Stomach smooth muscle (tissue), 2 donors: ENCODE data around the gene DAD1.
"Not testable (repeated sequence)": the region's sequence is repeated elsewhere in the genome, so short reads cannot be mapped to it uniquely, and the experiment has no call there.

ENCODE experiments used
- H3K27ac ChIP-seq: one replicate; pipeline ENCODE4 v1.7.0; 2013; ENCODE audit warnings: mild to moderate bottlenecking, low read length, inconsistent platforms
- H3K27me3 ChIP-seq, 2 donors: one replicate each; pipeline ENCODE4 v1.7.0; 2013; ENCODE audit warnings: low read length in 2 of 2; ENCODE audit not compliant: insufficient read depth in 2 of 2, control insufficient read depth in 1 of 2
- H3K36me3 ChIP-seq, 2 donors: one replicate each; pipeline ENCODE4 v1.7.0; 2013; ENCODE audit warnings: low read length in 2 of 2; ENCODE audit not compliant: control insufficient read depth in 2 of 2, insufficient read depth in 2 of 2
- H3K4me1 ChIP-seq: one replicate; pipeline ENCODE4 v1.7.0; 2013; ENCODE audit warnings: low read length; ENCODE audit not compliant: control insufficient read depth, insufficient read depth
- H3K4me3 ChIP-seq, 2 donors: one replicate each; pipeline ENCODE4 v1.7.0; 2013; ENCODE audit warnings: low read length in 2 of 2
- H3K9ac ChIP-seq, 2 donors: one replicate each; pipeline ENCODE4 v1.7.0; 2013; ENCODE audit warnings: low read length in 2 of 2, mild to moderate bottlenecking in 1 of 2
- H3K9me3 ChIP-seq, 2 donors: one replicate each; pipeline ENCODE4 v1.7.0; 2013; ENCODE audit warnings: low read length in 2 of 2; ENCODE audit not compliant: control insufficient read depth in 2 of 2
- donor health status: healthy.
- donor health status: Pancreatic carcinoma.

The DAD1 gene

GRCh38 chr14:22569737-22570131 lies 19.3 kb downstream of the DAD1 start:
- Histone ChIP-seq H3K9ac (no peak overlapping the region), H3K27me3 (no peaks in the 10 kb centered on the region), H3K4me3 (no peak overlapping the region), H3K36me3 (peaks cover 14% of the 10 kb centered on the region in 2 donors), H3K27ac (no peak overlapping the region), H3K4me1 (peaks cover 11% of the 10 kb centered on the region), H3K9me3 (no peaks in the 10 kb centered on the region)

GRCh38 chr14:22569106-22569736 lies 19.8 kb downstream of the DAD1 start:
- Histone ChIP-seq H3K9ac (no peak overlapping the region), H3K4me1 (peaks cover 16% of the 10 kb centered on the region), H3K9me3 (no peaks in the 10 kb centered on the region), H3K36me3 (peaks cover 10 to 14% of the 10 kb centered on the region in 2 donors), H3K27me3 (no peaks in the 10 kb centered on the region), H3K27ac (no peak overlapping the region), H3K4me3 (no peak overlapping the region)

- Histone ChIP-seq H3K4me3 (no peak overlapping the region), H3K9ac (no peak overlapping the region), H3K27ac (no peak overlapping the region), H3K27me3 (no peaks in the 10 kb centered on the region), H3K36me3 (peaks cover 2 to 4% of the 10 kb centered on the region in 2 donors), H3K4me1 (peaks cover 20% of the 10 kb centered on the region), H3K9me3 (no peaks in the 10 kb centered on the region)
Measured at GRCh38 chr14:22567437-22567836, 21.6 kb downstream of the DAD1 start.

GRCh38 chr14:22566845-22567244 lies 22.2 kb downstream of the DAD1 start:
- Histone ChIP-seq H3K27ac (no peak overlapping the region), H3K36me3 (peaks cover 0 to 2% of the 10 kb centered on the region in 2 donors), H3K4me3 (no peak overlapping the region), H3K4me1 (peaks cover 20% of the 10 kb centered on the region), H3K9ac (no peak overlapping the region), H3K9me3 (no peaks in the 10 kb centered on the region), H3K27me3 (no peaks in the 10 kb centered on the region)

- H3K36me3 ChIP-seq = not testable (repeated sequence)
Measured at GRCh38 chr14:22566266-22566665, 22.8 kb downstream of the DAD1 start.

GRCh38 chr14:22565391-22565945 lies 23.6 kb downstream of the DAD1 start:
- no peaks in the 10 kb centered on the region for H3K27me3 ChIP-seq
- H3K27ac ChIP-seq = no peak overlapping the region
- peaks cover 20% of the 10 kb centered on the region for H3K4me1 ChIP-seq
- H3K9ac ChIP-seq = no peak overlapping the region
- H3K36me3 ChIP-seq = peaks cover 0 to 2% of the 10 kb centered on the region in 2 donors
- no peak overlapping the region for H3K4me3 ChIP-seq
- no peaks in the 10 kb centered on the region for H3K9me3 ChIP-seq

More at GRCh38 chr14:22566266-22566665, 22.8 kb downstream of the DAD1 start:
- H3K27me3 ChIP-seq, H3K9ac ChIP-seq, H3K27ac ChIP-seq, H3K9me3 ChIP-seq, H3K4me3 ChIP-seq: not testable (repeated sequence)
- H3K4me1 ChIP-seq = peaks cover 20% of the 10 kb centered on the region

GRCh38 chr14:22564463-22564862 lies 24.6 kb downstream of the DAD1 start:
- Histone ChIP-seq H3K27ac (peak overlapping the region; percentile 71), H3K4me1 (peaks cover 16% of the 10 kb centered on the region), H3K9me3 (no peaks in the 10 kb centered on the region), H3K9ac (no peak overlapping the region), H3K36me3 (peaks cover 0 to 2% of the 10 kb centered on the region in 2 donors), H3K27me3 (no peaks in the 10 kb centered on the region), H3K4me3 (no peak overlapping the region)

- no peak overlapping the region for H3K4me3 ChIP-seq
- no peaks in the 10 kb centered on the region for H3K36me3 ChIP-seq
- no peaks in the 10 kb centered on the region for H3K27me3 ChIP-seq
- H3K9me3 ChIP-seq = no peaks in the 10 kb centered on the region
- peak overlapping the region; percentile 71 for H3K27ac ChIP-seq
- peaks cover 16% of the 10 kb centered on the region for H3K4me1 ChIP-seq
- H3K9ac ChIP-seq = no peak overlapping the region
Measured at GRCh38 chr14:22563987-22564386, 25.0 kb downstream of the DAD1 start.

- no peak overlapping the region for H3K4me3 ChIP-seq
- no peaks in the 10 kb centered on the region for H3K36me3 ChIP-seq
- no peak overlapping the region for H3K27ac ChIP-seq
- peaks cover 26% of the 10 kb centered on the region for H3K4me1 ChIP-seq
- H3K9me3 ChIP-seq = no peaks in the 10 kb centered on the region
- H3K9ac ChIP-seq = no peak overlapping the region
- no peaks in the 10 kb centered on the region for H3K27me3 ChIP-seq
Measured at GRCh38 chr14:22561661-22562579, 27.1 kb downstream of the DAD1 start.

GRCh38 chr14:22561366-22561660 lies 27.7 kb downstream of the DAD1 start:
- H3K27ac ChIP-seq = peak overlapping the region; percentile 24
- H3K9me3 ChIP-seq = no peaks in the 10 kb centered on the region
- H3K9ac ChIP-seq = no peak overlapping the region
- H3K36me3 ChIP-seq = no peaks in the 10 kb centered on the region
- no peak overlapping the region for H3K4me3 ChIP-seq
- H3K27me3 ChIP-seq = no peaks in the 10 kb centered on the region
- H3K4me1 ChIP-seq = peaks cover 32% of the 10 kb centered on the region
